Neural progenitor cell (in vitro differentiated cells): ENCODE results near the gene TIAM1. TPM values are rescaled to one million over a fixed set of nuclear protein-coding genes. Genes with fewer than 3 reads are reported as not detected.

Source experiments
- DNase-seq: peaks from one replicate; pipeline ENCODE4 v3.0.0-alpha.2; 2016; ENCODE audit warnings: low spot score
- H2AFZ ChIP-seq: fragments of 200-600 bp; sonication (generic); replicated peaks from 2 replicates; pipeline ENCODE4 v1.6.1; 2016; ENCODE audit warnings: antibody characterized with exemption
- H3F3A ChIP-seq: fragments of 200-600 bp; sonication (generic); 2 replicates; pipeline ENCODE4 v1.6.1; 2016; ENCODE audit warnings: antibody characterized with exemption, low read depth
- H3K27ac ChIP-seq: fragments of 200-600 bp; sonication (generic); 2 replicates; pipeline ENCODE4 v1.5.1; 2016; ENCODE audit warnings: mild to moderate bottlenecking
- H3K27me3 ChIP-seq: fragments of 200-600 bp; sonication (generic); 2 replicates; pipeline ENCODE4 v1.6.1; 2016; ENCODE audit warnings: mild to moderate bottlenecking, moderate library complexity
- H3K36me3 ChIP-seq: fragments of 200-600 bp; sonication (generic); 2 replicates; pipeline ENCODE4 v1.5.1; 2016
- H3K4me1 ChIP-seq: fragments of 200-600 bp; sonication (generic); 2 replicates; pipeline ENCODE4 v1.6.1; 2016; ENCODE audit warnings: mixed run types
- H3K4me2 ChIP-seq: fragments of 200-600 bp; sonication (generic); 2 replicates; pipeline ENCODE4 v1.6.1; 2016
- H3K4me3 ChIP-seq: fragments of 200-600 bp; sonication (generic); 2 replicates; pipeline ENCODE4 v1.5.1; 2016
- H3K79me2 ChIP-seq: fragments of 200-600 bp; sonication (generic); 2 replicates; pipeline ENCODE4 v1.6.1; 2016; ENCODE audit warnings: low read depth
- H3K9ac ChIP-seq: fragments of 200-600 bp; sonication (generic); 2 replicates; pipeline ENCODE4 v1.6.1; 2016
- H3K9me3 ChIP-seq: fragments of 200-600 bp; sonication (generic); 2 replicates; pipeline ENCODE4 v1.5.1; 2016; ENCODE audit warnings: low read depth
- H4K20me1 ChIP-seq: fragments of 200-600 bp; sonication (generic); 2 replicates; pipeline ENCODE4 v1.6.1; 2016; ENCODE audit warnings: low read depth
- H3K27ac Mint-ChIP-seq: 3 replicates; pipeline ENCODE4 v1.8.0; 2021; ENCODE audit warnings: mixed read lengths
- H3K27me3 Mint-ChIP-seq: 2 replicates; pipeline ENCODE4 v1.8.0; 2022; ENCODE audit warnings: low read depth, mild to moderate bottlenecking, inconsistent platforms, moderate library complexity, mixed read lengths; ENCODE audit not compliant: insufficient read depth
- H3K36me3 Mint-ChIP-seq: 3 replicates; pipeline ENCODE4 v1.8.0; 2021; ENCODE audit warnings: mixed read lengths
- H3K4me1 Mint-ChIP-seq: 3 replicates; pipeline ENCODE4 v1.8.0; 2021; ENCODE audit warnings: mixed read lengths
- H3K4me3 Mint-ChIP-seq: 3 replicates; pipeline ENCODE4 v1.8.0; 2021; ENCODE audit warnings: mild to moderate bottlenecking, moderate library complexity, mixed read lengths
- H3K9me3 Mint-ChIP-seq: 3 replicates; pipeline ENCODE4 v1.8.0; 2020; ENCODE audit warnings: mixed read lengths
- EZH2 ChIP-seq: fragments of 200-600 bp; sonication (generic); IDR thresholded peaks from 2 replicates; pipeline ENCODE4 v1.6.1; 2017; ENCODE audit warnings: antibody characterized with exemption, mild to moderate bottlenecking, moderate library complexity
- EZH2phosphoT487 ChIP-seq: fragments of 200-600 bp; sonication (generic); IDR thresholded peaks from 2 replicates; pipeline ENCODE4 v1.6.1; 2017; ENCODE audit warnings: antibody characterized with exemption
- total RNA-seq: library from RNA; depleted of rRNA; stranded (reverse); fragments of >200 nt; gene quantifications from 2 replicates; pipeline ENCODE4 v1.2.3, GENCODE V29; 2015; ENCODE audit warnings: low replicate concordance
- TF ChIP-seq, protein P1 (sequence below): fragments of 200-600 bp; sonication (generic); IDR thresholded peaks from 2 replicates; pipeline ENCODE4 v1.5.1; 2017; ENCODE audit warnings: antibody characterized with exemption, mild to moderate bottlenecking

Gene TIAM1
- total RNA-seq, 1 donor from 2014 or later = 27.2 TPM

DNA sequence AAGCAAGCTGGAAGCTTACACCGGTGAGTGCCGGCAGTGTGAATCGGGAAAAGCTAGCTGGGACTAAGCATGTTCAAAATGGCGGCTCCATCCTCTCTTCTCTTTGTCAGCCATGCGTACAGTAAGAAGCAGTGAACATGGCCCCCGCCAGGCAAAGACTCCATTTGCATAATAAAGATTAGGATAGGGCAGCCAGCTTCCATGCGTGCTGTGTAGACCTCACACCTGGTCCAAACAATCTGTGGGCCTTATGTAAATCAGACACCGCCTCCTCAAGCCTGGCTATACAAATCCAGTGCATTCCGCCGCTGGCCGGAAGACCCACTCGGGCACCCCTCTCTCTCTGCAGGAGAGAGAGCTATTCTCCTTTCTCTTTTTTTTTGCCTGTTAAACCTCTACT, 150.3 kb downstream of the TIAM1 start:
- no peak overlapping the region for H3K4me3 ChIP-seq
- TF ChIP-seq EZH2phosphoT487 = no peak
- no peaks in the 10 kb centered on the region for H3K36me3 ChIP-seq
- Mint-ChIP-seq H3K27ac (no peak overlapping the region), H3K4me1 (no peaks in the 10 kb centered on the region), H3K36me3 (peaks cover 29% of the 10 kb centered on the region), H3K9me3 (no peaks in the 10 kb centered on the region), H3K4me3 (no peak overlapping the region), H3K27me3 (no peaks in the 10 kb centered on the region)
- H3K9ac ChIP-seq = no peak overlapping the region
- DNase-seq = peak; percentile 15
- no peaks in the 10 kb centered on the region for H3F3A ChIP-seq
- no peaks in the 10 kb centered on the region for H3K79me2 ChIP-seq
- no peak overlapping the region for H3K27ac ChIP-seq
- H2AFZ ChIP-seq = no peak overlapping the region
- H3K27me3 ChIP-seq = no peaks in the 10 kb centered on the region
- H3K4me2 ChIP-seq = no peak overlapping the region
- H3K9me3 ChIP-seq = no peaks in the 10 kb centered on the region
- no peaks in the 10 kb centered on the region for H4K20me1 ChIP-seq
- H3K4me1 ChIP-seq = peaks cover 4% of the 10 kb centered on the region

DNA sequence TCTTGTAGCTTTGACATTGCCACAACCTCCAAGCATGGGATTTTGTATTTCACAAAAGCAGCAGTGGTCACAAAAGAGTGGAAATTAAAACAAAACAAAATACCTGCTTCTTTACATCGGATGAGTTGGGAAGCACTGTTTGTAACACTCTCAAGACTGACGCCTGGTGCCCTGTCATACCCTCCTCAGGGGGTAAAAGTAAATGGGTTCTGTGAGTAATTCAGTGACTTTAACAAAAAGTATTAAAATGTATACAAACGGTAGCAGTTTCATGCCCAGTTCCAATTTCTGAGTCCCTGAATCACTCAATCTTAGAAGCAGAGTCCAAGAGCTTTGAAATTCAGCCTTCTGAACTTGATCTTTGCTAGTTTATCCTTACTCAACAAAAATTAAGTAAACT, 152.5 kb downstream of the TIAM1 start:
- DNase-seq = no peak
- peaks cover 4% of the 10 kb centered on the region for H3K4me1 ChIP-seq
- H3K9me3 ChIP-seq = no peaks in the 10 kb centered on the region
- TF ChIP-seq EZH2phosphoT487 (no peak), EZH2 (no peak)
- TF ChIP-seq, protein P1, sequence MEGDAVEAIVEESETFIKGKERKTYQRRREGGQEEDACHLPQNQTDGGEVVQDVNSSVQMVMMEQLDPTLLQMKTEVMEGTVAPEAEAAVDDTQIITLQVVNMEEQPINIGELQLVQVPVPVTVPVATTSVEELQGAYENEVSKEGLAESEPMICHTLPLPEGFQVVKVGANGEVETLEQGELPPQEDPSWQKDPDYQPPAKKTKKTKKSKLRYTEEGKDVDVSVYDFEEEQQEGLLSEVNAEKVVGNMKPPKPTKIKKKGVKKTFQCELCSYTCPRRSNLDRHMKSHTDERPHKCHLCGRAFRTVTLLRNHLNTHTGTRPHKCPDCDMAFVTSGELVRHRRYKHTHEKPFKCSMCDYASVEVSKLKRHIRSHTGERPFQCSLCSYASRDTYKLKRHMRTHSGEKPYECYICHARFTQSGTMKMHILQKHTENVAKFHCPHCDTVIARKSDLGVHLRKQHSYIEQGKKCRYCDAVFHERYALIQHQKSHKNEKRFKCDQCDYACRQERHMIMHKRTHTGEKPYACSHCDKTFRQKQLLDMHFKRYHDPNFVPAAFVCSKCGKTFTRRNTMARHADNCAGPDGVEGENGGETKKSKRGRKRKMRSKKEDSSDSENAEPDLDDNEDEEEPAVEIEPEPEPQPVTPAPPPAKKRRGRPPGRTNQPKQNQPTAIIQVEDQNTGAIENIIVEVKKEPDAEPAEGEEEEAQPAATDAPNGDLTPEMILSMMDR = no peak
- no peak overlapping the region for H2AFZ ChIP-seq
- H3K27ac ChIP-seq = no peak overlapping the region
- no peak overlapping the region for H3K4me3 ChIP-seq
- no peaks in the 10 kb centered on the region for H3K79me2 ChIP-seq
- no peaks in the 10 kb centered on the region for H3K4me1 Mint-ChIP-seq
- no peak overlapping the region for H3K27ac Mint-ChIP-seq
- no peak overlapping the region for H3K4me3 Mint-ChIP-seq
- H3K36me3 ChIP-seq = no peaks in the 10 kb centered on the region
- H3F3A ChIP-seq = no peaks in the 10 kb centered on the region
- H3K9ac ChIP-seq = no peak overlapping the region
- H3K36me3 Mint-ChIP-seq = peaks cover 26% of the 10 kb centered on the region
- H3K4me2 ChIP-seq = no peak overlapping the region
- no peaks in the 10 kb centered on the region for H3K27me3 ChIP-seq
- no peaks in the 10 kb centered on the region for H4K20me1 ChIP-seq
- no peaks in the 10 kb centered on the region for H3K27me3 Mint-ChIP-seq
- H3K9me3 Mint-ChIP-seq = no peaks in the 10 kb centered on the region

DNA sequence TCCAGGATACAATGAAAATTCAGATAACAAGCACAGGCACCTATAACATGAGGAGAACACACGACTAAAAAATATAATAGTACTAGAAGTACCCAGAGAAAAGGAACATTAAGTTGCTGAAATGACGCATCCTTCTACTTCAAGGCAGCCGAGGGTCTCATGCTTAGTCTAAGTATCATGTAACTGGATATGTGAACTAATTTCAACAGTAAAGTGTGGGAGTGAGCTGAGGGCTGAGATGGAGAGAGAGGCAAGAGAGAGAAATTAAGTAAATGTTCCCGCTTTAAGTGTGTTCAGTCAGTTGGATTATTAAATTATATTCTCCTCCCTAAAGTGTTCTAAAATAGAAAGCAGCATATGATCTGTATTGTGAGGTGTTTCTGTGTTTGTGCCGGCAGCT, 153.5 kb downstream of the TIAM1 start:
- no peaks in the 10 kb centered on the region for H3K9me3 Mint-ChIP-seq
- Histone ChIP-seq H3K36me3 (no peaks in the 10 kb centered on the region), H3K79me2 (no peaks in the 10 kb centered on the region), H3F3A (no peaks in the 10 kb centered on the region), H3K4me2 (no peak overlapping the region), H3K9me3 (no peaks in the 10 kb centered on the region), H3K4me1 (peaks cover 4% of the 10 kb centered on the region), H4K20me1 (no peaks in the 10 kb centered on the region), H3K9ac (no peak overlapping the region), H2AFZ (no peak overlapping the region), H3K27ac (no peak overlapping the region), H3K27me3 (no peaks in the 10 kb centered on the region), H3K4me3 (no peak overlapping the region)
- DNase-seq = no peak
- H3K27ac Mint-ChIP-seq = no peak overlapping the region
- peaks cover 26% of the 10 kb centered on the region for H3K36me3 Mint-ChIP-seq
- no peaks in the 10 kb centered on the region for H3K4me1 Mint-ChIP-seq
- TF ChIP-seq, protein P1 = no peak
- TF ChIP-seq EZH2 = no peak
- no peak for TF ChIP-seq EZH2phosphoT487
- no peaks in the 10 kb centered on the region for H3K27me3 Mint-ChIP-seq
- no peak overlapping the region for H3K4me3 Mint-ChIP-seq

DNA sequence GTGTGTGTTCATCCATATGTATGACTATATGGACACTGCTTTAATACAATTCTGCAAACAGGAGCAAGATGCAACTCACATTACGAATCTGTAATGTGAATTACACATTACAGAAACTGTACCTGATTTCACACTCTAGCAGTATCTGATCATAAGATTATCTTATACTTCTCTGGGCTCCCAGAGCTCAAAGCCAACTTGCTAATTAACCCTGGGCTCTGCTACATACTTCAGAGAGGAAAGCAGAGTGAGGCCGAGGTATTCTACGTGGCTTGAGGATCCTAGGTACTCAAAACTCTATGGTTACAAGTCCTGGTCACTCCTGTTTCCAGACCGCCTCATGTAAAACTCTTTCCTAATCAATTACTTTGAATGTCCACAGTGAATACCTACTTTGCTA, 156.6 kb downstream of the TIAM1 start:
- DNase-seq = no peak
- Mint-ChIP-seq H3K4me3 (no peak overlapping the region), H3K27ac (no peak overlapping the region), H3K9me3 (no peaks in the 10 kb centered on the region), H3K36me3 (peaks cover 20% of the 10 kb centered on the region), H3K27me3 (no peaks in the 10 kb centered on the region), H3K4me1 (peaks cover 4% of the 10 kb centered on the region)
- H3K27me3 ChIP-seq = no peaks in the 10 kb centered on the region
- H3K27ac ChIP-seq = no peak overlapping the region
- H2AFZ ChIP-seq = no peak overlapping the region
- no peak for TF ChIP-seq EZH2phosphoT487
- TF ChIP-seq, protein P1 = no peak
- no peak for TF ChIP-seq EZH2
- H4K20me1 ChIP-seq = no peaks in the 10 kb centered on the region
- no peaks in the 10 kb centered on the region for H3K79me2 ChIP-seq
- no peak overlapping the region for H3K4me3 ChIP-seq
- no peaks in the 10 kb centered on the region for H3K4me1 ChIP-seq
- H3K9me3 ChIP-seq = no peaks in the 10 kb centered on the region
- H3K36me3 ChIP-seq = no peaks in the 10 kb centered on the region
- no peak overlapping the region for H3K4me2 ChIP-seq
- H3F3A ChIP-seq = no peaks in the 10 kb centered on the region
- no peak overlapping the region for H3K9ac ChIP-seq
